ENCODE measurements around the gene SDC3. TPM values are rescaled to one million over a fixed set of nuclear protein-coding genes. Genes with fewer than 3 reads are reported as not detected.

Gene SDC3
- total and polyA plus RNA-seq, 2 donors (not counting 1 experiment from before 2014, with no cell fraction given), result 13.7 to 32.9 TPM

GRCh38 chr1:30838996-30839395 is 69.6 kb downstream of the SDC3 start:
- H3K4me3 ChIP-seq (replicated peaks in 1 of 4; ENCODE audit: control extremely low read depth in 1 of 4, insufficient read depth in 1 of 4, low read depth in 3 of 4, low read length in 4 of 4), result no peak overlapping the region
- no peaks in the 10 kb centered on the region for H3K36me3 ChIP-seq (ENCODE audit: control insufficient read depth, insufficient read depth, low read length)
- H2AFZ ChIP-seq (ENCODE audit: low read length), result no peak overlapping the region
- no peak overlapping the region for H3K4me2 ChIP-seq (ENCODE audit: extremely low read depth, insufficient read depth, low read length)
- H3K9me3 ChIP-seq (ENCODE audit: control insufficient read depth, insufficient read depth, low read depth, low read length), result no peaks in the 10 kb centered on the region
- no peak overlapping the region for H3K9ac ChIP-seq (ENCODE audit: insufficient read depth, low read length)
- H3K27me3 ChIP-seq (ENCODE audit: control insufficient read depth, insufficient read depth, low read length), result peaks cover 16% of the 10 kb centered on the region
- H3K27ac ChIP-seq (ENCODE audit: insufficient read depth, low read length), result no peak overlapping the region
- no peaks in the 10 kb centered on the region for H3K4me1 ChIP-seq (ENCODE audit: control insufficient read depth, extremely low read depth, insufficient read depth, low read length)
- no peak for DNase-seq (ENCODE audit: low read depth in 2 of 2)
- TF ChIP-seq CTCF (conservative IDR thresholded peaks at IDR 0.05 in 1 of 2, IDR thresholded peaks at IDR 0.05 in 1 of 2; ENCODE audit: low read depth in 1 of 2, low read length in 2 of 2), result no peak
- TF ChIP-seq EZH2 (IDR thresholded peaks at IDR 0.05; ENCODE audit: low read length, missing control alignments), result no peak
- H3K79me2 ChIP-seq (ENCODE audit: control insufficient read depth, insufficient read depth, low read length), result no peaks in the 10 kb centered on the region
- H4K20me1 ChIP-seq (ENCODE audit: control insufficient read depth, extremely low read depth, insufficient read depth, low read length), result no peaks in the 10 kb centered on the region

- Histone ChIP-seq H3K79me2 (ENCODE audit: control insufficient read depth, insufficient read depth, low read length) (no peaks in the 10 kb centered on the region), H3K36me3 (ENCODE audit: control insufficient read depth, insufficient read depth, low read length) (no peaks in the 10 kb centered on the region), H3K9ac (ENCODE audit: insufficient read depth, low read length) (no peak overlapping the region), H4K20me1 (ENCODE audit: control insufficient read depth, extremely low read depth, insufficient read depth, low read length) (no peaks in the 10 kb centered on the region), H3K4me1 (ENCODE audit: control insufficient read depth, extremely low read depth, insufficient read depth, low read length) (no peaks in the 10 kb centered on the region), H3K27ac (ENCODE audit: insufficient read depth, low read length) (no peak overlapping the region), H3K9me3 (ENCODE audit: control insufficient read depth, insufficient read depth, low read depth, low read length) (no peaks in the 10 kb centered on the region), H2AFZ (ENCODE audit: low read length) (no peak overlapping the region), H3K27me3 (ENCODE audit: control insufficient read depth, insufficient read depth, low read length) (peaks cover 16% of the 10 kb centered on the region), H3K4me2 (ENCODE audit: extremely low read depth, insufficient read depth, low read length) (no peak overlapping the region), H3K4me3 (replicated peaks in 1 of 4; ENCODE audit: control extremely low read depth in 1 of 4, insufficient read depth in 1 of 4, low read depth in 3 of 4, low read length in 4 of 4) (no peak overlapping the region)
- TF ChIP-seq EZH2 (IDR thresholded peaks at IDR 0.05; ENCODE audit: low read length, missing control alignments) (no peak), CTCF (conservative IDR thresholded peaks at IDR 0.05 in 1 of 2, IDR thresholded peaks at IDR 0.05 in 1 of 2; ENCODE audit: low read depth in 1 of 2, low read length in 2 of 2) (no peak)
- DNase-seq (ENCODE audit: low read depth in 2 of 2), result no peak
Measured at GRCh38 chr1:30837653-30838052, 70.9 kb downstream of the SDC3 start.

GRCh38 chr1:30834253-30834652 is 74.3 kb downstream of the SDC3 start:
- H3K4me3 ChIP-seq (replicated peaks in 1 of 4; ENCODE audit: control extremely low read depth in 1 of 4, insufficient read depth in 1 of 4, low read depth in 3 of 4, low read length in 4 of 4), result no peak overlapping the region
- no peaks in the 10 kb centered on the region for H3K4me1 ChIP-seq (ENCODE audit: control insufficient read depth, extremely low read depth, insufficient read depth, low read length)
- H3K36me3 ChIP-seq (ENCODE audit: control insufficient read depth, insufficient read depth, low read length), result no peaks in the 10 kb centered on the region
- H2AFZ ChIP-seq (ENCODE audit: low read length), result no peak overlapping the region
- no peak overlapping the region for H3K4me2 ChIP-seq (ENCODE audit: extremely low read depth, insufficient read depth, low read length)
- H3K9ac ChIP-seq (ENCODE audit: insufficient read depth, low read length), result no peak overlapping the region
- no peaks in the 10 kb centered on the region for H3K79me2 ChIP-seq (ENCODE audit: control insufficient read depth, insufficient read depth, low read length)
- peaks cover 8% of the 10 kb centered on the region for H3K27me3 ChIP-seq (ENCODE audit: control insufficient read depth, insufficient read depth, low read length)
- H3K27ac ChIP-seq (ENCODE audit: insufficient read depth, low read length), result no peak overlapping the region
- no peak for DNase-seq (ENCODE audit: low read depth in 2 of 2)
- no peaks in the 10 kb centered on the region for H4K20me1 ChIP-seq (ENCODE audit: control insufficient read depth, extremely low read depth, insufficient read depth, low read length)
- TF ChIP-seq CTCF (conservative IDR thresholded peaks at IDR 0.05 in 1 of 2, IDR thresholded peaks at IDR 0.05 in 1 of 2; ENCODE audit: low read depth in 1 of 2, low read length in 2 of 2) (no peak), EZH2 (IDR thresholded peaks at IDR 0.05; ENCODE audit: low read length, missing control alignments) (no peak)
- H3K9me3 ChIP-seq (ENCODE audit: control insufficient read depth, insufficient read depth, low read depth, low read length), result no peaks in the 10 kb centered on the region

Data from fibroblast of lung (primary cell).